ENCODE measurements around the gene ZNF618.

The ZNF618 gene

DNA sequence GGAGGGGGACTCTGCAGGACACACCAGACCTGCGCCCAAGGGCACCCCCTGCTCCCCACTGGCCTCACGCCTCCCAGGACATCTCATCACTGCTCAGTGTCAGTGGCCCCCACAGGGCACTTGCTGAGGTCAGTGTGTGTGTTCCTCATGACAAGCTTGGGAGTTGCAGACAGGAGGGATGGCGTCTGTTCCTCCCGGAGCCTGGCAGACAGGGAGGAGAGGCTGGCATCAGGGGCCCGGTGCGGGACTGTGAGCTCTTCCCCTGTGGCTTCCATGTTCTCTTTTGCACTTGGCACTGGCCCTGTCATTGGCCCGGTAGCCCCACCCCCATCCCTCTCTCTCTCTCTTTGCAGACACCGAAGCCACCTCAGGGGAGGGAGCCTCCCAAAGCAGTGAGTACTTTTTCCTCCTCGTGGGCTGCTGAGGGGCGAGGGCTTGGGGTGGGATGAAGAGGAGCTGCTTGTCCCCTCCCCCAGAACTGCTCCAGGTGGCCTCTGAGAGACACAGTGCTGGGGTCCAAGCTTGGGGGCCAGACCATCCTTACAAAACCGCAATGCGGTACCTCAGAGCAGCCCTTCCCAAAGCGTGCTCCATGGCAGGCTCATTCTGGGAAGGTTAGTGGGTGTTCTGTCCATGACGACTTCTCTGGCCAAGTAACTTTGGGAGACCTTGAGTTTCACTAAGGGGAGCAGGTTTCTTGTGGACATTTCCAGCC is 126.3 kb downstream of the ZNF618 start:
- H3K4me1 ChIP-seq (ENCODE audit: insufficient read depth, low read length) = no peaks in the 10 kb centered on the region
- H3K4me3 ChIP-seq (ENCODE audit: low read length) = no peak overlapping the region
- H3K36me3 ChIP-seq (ENCODE audit: insufficient read depth, low read length) = peaks cover 78% of the 10 kb centered on the region
- H3K27me3 ChIP-seq (ENCODE audit: insufficient read depth, low read length) = no peaks in the 10 kb centered on the region
- H3K9me3 ChIP-seq (ENCODE audit: low read length) = peaks cover 6% of the 10 kb centered on the region
- H2AFZ ChIP-seq (ENCODE audit: low read depth, low read length) = no peak overlapping the region

GRCh38 chr9:114002986-114003350 is 126.9 kb downstream of the ZNF618 start:
- Histone ChIP-seq H3K36me3 (ENCODE audit: insufficient read depth, low read length) (peaks cover 78% of the 10 kb centered on the region), H2AFZ (ENCODE audit: low read depth, low read length) (no peak overlapping the region), H3K9me3 (ENCODE audit: low read length) (peaks cover 8% of the 10 kb centered on the region), H3K4me1 (ENCODE audit: insufficient read depth, low read length) (no peaks in the 10 kb centered on the region), H3K27me3 (ENCODE audit: insufficient read depth, low read length) (no peaks in the 10 kb centered on the region), H3K4me3 (ENCODE audit: low read length) (no peak overlapping the region)

GRCh38 chr9:114003351-114003750 is 127.2 kb downstream of the ZNF618 start:
- H3K36me3 ChIP-seq (ENCODE audit: insufficient read depth, low read length) = peaks cover 82% of the 10 kb centered on the region
- H3K27me3 ChIP-seq (ENCODE audit: insufficient read depth, low read length) = no peaks in the 10 kb centered on the region

DNA sequence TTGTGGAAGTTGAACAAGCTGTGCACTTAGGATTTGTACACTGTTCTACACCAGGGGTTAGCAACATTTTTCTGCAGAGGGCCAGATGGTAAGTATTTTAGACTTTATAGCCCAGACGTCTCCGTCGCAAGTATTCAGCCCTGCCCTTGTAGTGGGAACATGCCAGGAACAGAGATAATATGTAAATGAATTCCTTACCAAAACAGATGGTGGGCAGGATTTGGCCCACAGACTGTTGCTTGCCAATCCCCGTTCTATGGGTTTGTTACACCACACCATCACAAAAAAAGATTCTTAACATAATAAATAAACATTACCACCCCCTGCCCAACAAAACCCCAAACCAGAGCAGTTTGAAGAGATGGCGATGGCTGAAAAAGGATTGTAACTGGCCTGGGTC is 127.6 kb downstream of the ZNF618 start:
- H3K36me3 ChIP-seq (ENCODE audit: insufficient read depth, low read length) = peaks cover 82% of the 10 kb centered on the region
- peaks cover 9% of the 10 kb centered on the region for H3K9me3 ChIP-seq (ENCODE audit: low read length)
- no peak overlapping the region for H3K4me3 ChIP-seq (ENCODE audit: low read length)
- no peaks in the 10 kb centered on the region for H3K4me1 ChIP-seq (ENCODE audit: insufficient read depth, low read length)
- H2AFZ ChIP-seq (ENCODE audit: low read depth, low read length) = no peak overlapping the region
- no peaks in the 10 kb centered on the region for H3K27me3 ChIP-seq (ENCODE audit: insufficient read depth, low read length)

More at GRCh38 chr9:114003351-114003750, 127.2 kb downstream of the ZNF618 start:
- Histone ChIP-seq H2AFZ (ENCODE audit: low read depth, low read length) (no peak overlapping the region), H3K4me3 (ENCODE audit: low read length) (no peak overlapping the region), H3K4me1 (ENCODE audit: insufficient read depth, low read length) (no peaks in the 10 kb centered on the region), H3K9me3 (ENCODE audit: low read length) (peaks cover 9% of the 10 kb centered on the region)

GRCh38 chr9:114004221-114004716 is 128.2 kb downstream of the ZNF618 start:
- H3K4me3 ChIP-seq (ENCODE audit: low read length) = no peak overlapping the region
- no peaks in the 10 kb centered on the region for H3K4me1 ChIP-seq (ENCODE audit: insufficient read depth, low read length)
- H3K36me3 ChIP-seq (ENCODE audit: insufficient read depth, low read length) = peaks cover 87% of the 10 kb centered on the region
- no peaks in the 10 kb centered on the region for H3K27me3 ChIP-seq (ENCODE audit: insufficient read depth, low read length)
- H2AFZ ChIP-seq (ENCODE audit: low read depth, low read length) = no peak overlapping the region
- H3K9me3 ChIP-seq (ENCODE audit: low read length) = peaks cover 13% of the 10 kb centered on the region

DNA sequence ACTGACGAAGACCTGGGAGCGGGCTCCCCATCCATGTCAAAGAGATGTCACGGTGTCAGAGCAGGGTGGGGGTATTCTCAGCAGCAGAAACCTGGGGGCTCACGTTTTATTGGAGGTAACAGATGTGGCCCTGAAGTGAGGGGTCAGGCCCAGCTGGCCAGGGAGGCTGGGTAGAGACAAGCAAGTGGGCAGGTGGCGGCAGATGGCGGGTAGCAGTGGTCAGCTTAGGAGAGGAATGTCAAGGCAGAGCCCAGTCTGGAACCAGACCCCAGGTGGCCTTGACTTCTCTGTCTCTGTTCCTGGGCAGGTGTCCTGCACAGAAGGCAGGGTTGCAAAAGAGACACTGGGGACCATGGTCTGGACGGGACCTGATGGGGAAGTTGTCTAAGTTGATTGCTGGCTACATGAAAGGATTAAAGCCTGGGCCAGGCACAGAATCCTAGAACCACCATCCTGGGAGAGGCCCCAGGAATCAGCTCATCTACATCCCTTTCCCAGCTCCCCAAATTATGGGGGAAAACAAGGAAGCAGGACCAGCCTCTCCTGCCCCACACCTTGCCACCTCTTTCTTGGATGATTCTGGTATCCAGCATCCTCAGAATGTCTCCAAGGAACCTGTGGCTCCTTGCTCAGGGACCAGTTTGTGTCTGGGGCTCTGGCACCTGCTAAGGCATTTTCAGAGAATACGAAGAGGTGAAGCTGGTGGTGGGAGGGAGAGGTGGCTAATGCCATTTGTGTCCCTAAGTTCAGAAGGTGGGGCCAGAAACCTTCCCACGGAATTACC is 129.5 kb downstream of the ZNF618 start:
- Histone ChIP-seq H3K4me1 (ENCODE audit: insufficient read depth, low read length) (no peaks in the 10 kb centered on the region), H3K9me3 (ENCODE audit: low read length) (peaks cover 13% of the 10 kb centered on the region), H2AFZ (ENCODE audit: low read depth, low read length) (no peak overlapping the region), H3K36me3 (ENCODE audit: insufficient read depth, low read length) (peaks cover 86% of the 10 kb centered on the region), H3K4me3 (ENCODE audit: low read length) (no peak overlapping the region), H3K27me3 (ENCODE audit: insufficient read depth, low read length) (no peaks in the 10 kb centered on the region)

DNA sequence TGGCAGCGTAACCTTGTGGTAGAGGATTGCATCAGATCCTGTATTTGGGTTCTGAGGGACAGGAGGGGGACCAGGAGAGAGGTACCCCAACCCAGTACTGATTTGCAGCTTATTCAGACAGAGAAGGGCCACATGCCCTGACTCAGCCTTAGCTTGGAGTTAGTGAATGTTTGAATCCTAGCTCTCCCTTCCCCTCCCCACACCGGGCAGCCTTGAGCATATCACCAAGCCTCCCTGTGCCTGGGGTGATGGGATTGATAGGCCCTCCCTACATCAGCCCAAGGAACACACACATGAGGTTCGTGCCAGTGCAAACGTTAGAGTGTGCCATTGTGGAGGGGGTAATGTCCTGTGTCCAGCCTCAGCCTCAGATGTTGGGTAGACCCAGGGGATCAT is 130.0 kb downstream of the ZNF618 start:
- peaks cover 88% of the 10 kb centered on the region for H3K36me3 ChIP-seq (ENCODE audit: insufficient read depth, low read length)

GRCh38 chr9:114006931-114007691 is 131.0 kb downstream of the ZNF618 start:
- no peaks in the 10 kb centered on the region for H3K4me1 ChIP-seq (ENCODE audit: insufficient read depth, low read length)
- H3K4me3 ChIP-seq (ENCODE audit: low read length) = no peak overlapping the region
- no peak overlapping the region for H2AFZ ChIP-seq (ENCODE audit: low read depth, low read length)
- H3K27me3 ChIP-seq (ENCODE audit: insufficient read depth, low read length) = no peaks in the 10 kb centered on the region
- peaks cover 87% of the 10 kb centered on the region for H3K36me3 ChIP-seq (ENCODE audit: insufficient read depth, low read length)
- H3K9me3 ChIP-seq (ENCODE audit: low read length) = peaks cover 24% of the 10 kb centered on the region

More for the DNA sequence above, 130.0 kb downstream of the ZNF618 start:
- peaks cover 19% of the 10 kb centered on the region for H3K9me3 ChIP-seq (ENCODE audit: low read length)
- no peak overlapping the region for H2AFZ ChIP-seq (ENCODE audit: low read depth, low read length)
- no peaks in the 10 kb centered on the region for H3K27me3 ChIP-seq (ENCODE audit: insufficient read depth, low read length)
- H3K4me1 ChIP-seq (ENCODE audit: insufficient read depth, low read length) = no peaks in the 10 kb centered on the region
- no peak overlapping the region for H3K4me3 ChIP-seq (ENCODE audit: low read length)

GRCh38 chr9:114007991-114008666 is 132.0 kb downstream of the ZNF618 start:
- no peaks in the 10 kb centered on the region for H3K4me1 ChIP-seq (ENCODE audit: insufficient read depth, low read length)
- H3K4me3 ChIP-seq (ENCODE audit: low read length) = no peak overlapping the region
- H3K36me3 ChIP-seq (ENCODE audit: insufficient read depth, low read length) = peaks cover 81% of the 10 kb centered on the region
- H3K27me3 ChIP-seq (ENCODE audit: insufficient read depth, low read length) = no peaks in the 10 kb centered on the region
- peaks cover 24% of the 10 kb centered on the region for H3K9me3 ChIP-seq (ENCODE audit: low read length)
- no peak overlapping the region for H2AFZ ChIP-seq (ENCODE audit: low read depth, low read length)

DNA sequence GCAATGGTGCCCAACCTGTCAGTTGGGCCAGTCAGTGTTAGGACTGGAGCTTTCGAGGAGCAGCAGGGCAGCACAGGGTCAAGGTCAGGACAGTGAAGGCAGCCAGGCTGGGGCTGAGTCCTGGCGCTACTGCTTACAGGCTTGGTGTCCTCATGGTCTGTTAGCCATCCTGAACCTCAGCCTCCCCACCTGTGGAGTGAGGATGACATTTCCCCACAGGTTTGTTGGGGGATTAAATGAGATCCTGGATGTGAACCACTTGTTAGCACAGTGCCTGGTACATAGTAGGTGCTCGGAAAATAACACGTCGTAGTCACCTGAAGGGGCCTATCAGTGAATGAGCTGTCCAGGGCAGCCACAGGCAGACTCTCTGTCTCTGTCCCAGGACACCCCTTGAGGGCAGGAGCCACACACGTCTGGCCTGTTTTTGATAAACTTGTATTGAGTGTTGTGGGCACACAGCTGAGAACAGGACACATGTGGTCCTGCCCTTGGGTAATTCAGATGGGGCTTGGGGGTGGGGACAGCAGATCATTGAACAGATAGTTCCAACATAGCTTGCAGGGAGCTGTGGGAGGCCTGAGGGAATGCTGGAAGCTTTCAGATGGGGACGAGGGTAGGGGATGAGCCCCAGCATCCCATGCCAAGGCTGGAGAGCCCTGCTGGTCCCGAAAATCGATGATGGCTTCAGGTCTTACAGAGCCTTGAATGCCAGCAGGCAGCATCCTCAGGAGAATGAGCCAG is 132.7 kb downstream of the ZNF618 start:
- no peaks in the 10 kb centered on the region for H3K4me1 ChIP-seq (ENCODE audit: insufficient read depth, low read length)
- no peak overlapping the region for H3K4me3 ChIP-seq (ENCODE audit: low read length)
- peaks cover 24% of the 10 kb centered on the region for H3K9me3 ChIP-seq (ENCODE audit: low read length)
- peaks cover 74% of the 10 kb centered on the region for H3K36me3 ChIP-seq (ENCODE audit: insufficient read depth, low read length)
- H3K27me3 ChIP-seq (ENCODE audit: insufficient read depth, low read length) = no peaks in the 10 kb centered on the region
- H2AFZ ChIP-seq (ENCODE audit: low read depth, low read length) = no peak overlapping the region

- H3K4me3 ChIP-seq (ENCODE audit: low read length) = no peak overlapping the region
Observed at GRCh38 chr9:114011313-114011712, 135.2 kb downstream of the ZNF618 start.

GRCh38 chr9:114012126-114012525 is 136.0 kb downstream of the ZNF618 start:
- peaks cover 65% of the 10 kb centered on the region for H3K36me3 ChIP-seq (ENCODE audit: insufficient read depth, low read length)
- no peaks in the 10 kb centered on the region for H3K4me1 ChIP-seq (ENCODE audit: insufficient read depth, low read length)

More at GRCh38 chr9:114011313-114011712, 135.2 kb downstream of the ZNF618 start:
- Histone ChIP-seq H3K9me3 (ENCODE audit: low read length) (peaks cover 18% of the 10 kb centered on the region), H3K4me1 (ENCODE audit: insufficient read depth, low read length) (no peaks in the 10 kb centered on the region), H2AFZ (ENCODE audit: low read depth, low read length) (no peak overlapping the region), H3K27me3 (ENCODE audit: insufficient read depth, low read length) (no peaks in the 10 kb centered on the region), H3K36me3 (ENCODE audit: insufficient read depth, low read length) (peaks cover 65% of the 10 kb centered on the region)

More at GRCh38 chr9:114012126-114012525, 136.0 kb downstream of the ZNF618 start:
- H2AFZ ChIP-seq (ENCODE audit: low read depth, low read length) = no peak overlapping the region
- no peaks in the 10 kb centered on the region for H3K27me3 ChIP-seq (ENCODE audit: insufficient read depth, low read length)
- peaks cover 18% of the 10 kb centered on the region for H3K9me3 ChIP-seq (ENCODE audit: low read length)
- H3K4me3 ChIP-seq (ENCODE audit: low read length) = no peak overlapping the region
